Measurements from ENCODE around the gene C1orf105. TPM values are rescaled to one million over a fixed set of nuclear protein-coding genes. Genes with fewer than 3 reads are reported as not detected.

Gene C1orf105
- total and polyA plus RNA-seq, 2 of the 8 experiments (the other 6 are each of a cell fraction or from before 2014, with no cell fraction given): not detected

GRCh38 chr1:172430128-172430454, 9.6 kb downstream of the C1orf105 start (continued):
- no peak for TF ChIP-seq USF2 (IDR thresholded peaks at IDR 0.05; ENCODE audit: low read length)
- no peak for TF ChIP-seq ZNF274 (IDR thresholded peaks at IDR 0.05; ENCODE audit: borderline replicate concordance, extremely low read depth, low read length)
- TF ChIP-seq SP2 (IDR thresholded peaks at IDR 0.05; ENCODE audit: low read length): no peak
- no peak for TF ChIP-seq TAF1 (IDR thresholded peaks at IDR 0.05; ENCODE audit: low read depth, low read length)
- no peak for TF ChIP-seq ATF3 (IDR thresholded peaks at IDR 0.05; ENCODE audit: insufficient read depth, low read depth, low read length)
